CD4-positive, alpha-beta T cell treated with Interleukin-15 for 1 hour (primary cell): ENCODE data around the gene PRPS1L1.

ENCODE experiments used
- DNase-seq: peaks from one replicate; pipeline ENCODE4 v3.0.0-alpha.2; 2020

Gene PRPS1L1

GRCh38 chr7:18027628-18028027 is at the start of gene PRPS1L1:
Gene PRPS1L1 (minus strand): TSS chr7:18027846.
- no peak for DNase-seq

- DNase-seq = no peak
These were observed 48.8 kb upstream of the PRPS1L1 start for GRCh38 chr7:18076461-18076860.

- DNase-seq = no peak
These were observed 41.1 kb upstream of the PRPS1L1 start for GRCh38 chr7:18068745-18069144.

- no peak for DNase-seq
These were observed 36.7 kb upstream of the PRPS1L1 start for GRCh38 chr7:18064242-18064838.

GRCh38 chr7:18063149-18063901 is 35.7 kb upstream of the PRPS1L1 start:
- no peak for DNase-seq

- no peak for DNase-seq
These were observed 31.5 kb upstream of the PRPS1L1 start for GRCh38 chr7:18059171-18059570.

- no peak for DNase-seq
These were observed 26.3 kb upstream of the PRPS1L1 start for GRCh38 chr7:18053941-18054340.

GRCh38 chr7:18053177-18053928 is 25.7 kb upstream of the PRPS1L1 start:
- DNase-seq = no peak

GRCh38 chr7:18049262-18049661 is 21.6 kb upstream of the PRPS1L1 start:
- no peak for DNase-seq

GRCh38 chr7:18046601-18047000 is 19.0 kb upstream of the PRPS1L1 start:
- DNase-seq = no peak

- DNase-seq = no peak
These were observed 17.5 kb upstream of the PRPS1L1 start for GRCh38 chr7:18045171-18045570.

- no peak for DNase-seq
These were observed 13.5 kb upstream of the PRPS1L1 start for GRCh38 chr7:18041191-18041590.

- DNase-seq = no peak
These were observed 12.6 kb upstream of the PRPS1L1 start for GRCh38 chr7:18040196-18040595.

- DNase-seq = no peak
These were observed 10.7 kb upstream of the PRPS1L1 start for GRCh38 chr7:18038382-18038781.

- DNase-seq = no peak
These were observed 10.0 kb upstream of the PRPS1L1 start for GRCh38 chr7:18037609-18038008.

- DNase-seq = no peak
These were observed 9.1 kb upstream of the PRPS1L1 start for GRCh38 chr7:18036783-18037182.

GRCh38 chr7:18030758-18031157 is 3.1 kb upstream of the PRPS1L1 start:
- DNase-seq = no peak

- no peak for DNase-seq
These were observed 7.4 kb downstream of the PRPS1L1 start for GRCh38 chr7:18020138-18020715.

GRCh38 chr7:18019555-18019954 is 8.1 kb downstream of the PRPS1L1 start:
- DNase-seq = no peak

- no peak for DNase-seq
These were observed 9.1 kb downstream of the PRPS1L1 start for GRCh38 chr7:18018296-18019215.

GRCh38 chr7:18016547-18017444 is 10.8 kb downstream of the PRPS1L1 start:
- no peak for DNase-seq
